ENCODE results near the gene SERPINA4. TPM values are rescaled to one million over a fixed set of nuclear protein-coding genes. Genes with fewer than 3 reads are reported as not detected.

The SERPINA4 gene
- total RNA-seq, 1 donor from 2014 or later: not detected

- Mint-ChIP-seq H3K27ac (ENCODE audit: unreplicated experiment) (no peak overlapping the region), H3K36me3 (ENCODE audit: unreplicated experiment) (no peaks in the 10 kb centered on the region), H3K4me1 (ENCODE audit: unreplicated experiment) (peaks cover 14% of the 10 kb centered on the region), H3K4me3 (ENCODE audit: unreplicated experiment) (no peak overlapping the region), H3K27me3 (ENCODE audit: unreplicated experiment) (no peaks in the 10 kb centered on the region), H3K9me3 (ENCODE audit: unreplicated experiment) (peaks cover 11% of the 10 kb centered on the region)
- no peak for TF ChIP-seq CTCF (IDR thresholded peaks at IDR 0.05)
- DNase-seq (ENCODE audit: extremely low spot score, unreplicated experiment): peak; percentile 78
Observed at GRCh38 chr14:94542811-94543440, 18.3 kb upstream of the SERPINA4 start.

- TF ChIP-seq CTCF (IDR thresholded peaks at IDR 0.05): no peak
- no peak overlapping the region for H3K4me3 Mint-ChIP-seq (ENCODE audit: unreplicated experiment)
- no peak overlapping the region for H3K27ac Mint-ChIP-seq (ENCODE audit: unreplicated experiment)
- peak; percentile 83 for DNase-seq (ENCODE audit: extremely low spot score, unreplicated experiment)
- H3K36me3 Mint-ChIP-seq (ENCODE audit: unreplicated experiment): no peaks in the 10 kb centered on the region
- H3K9me3 Mint-ChIP-seq (ENCODE audit: unreplicated experiment): peaks cover 11% of the 10 kb centered on the region
- no peaks in the 10 kb centered on the region for H3K27me3 Mint-ChIP-seq (ENCODE audit: unreplicated experiment)
- H3K4me1 Mint-ChIP-seq (ENCODE audit: unreplicated experiment): peaks cover 14% of the 10 kb centered on the region
Observed at GRCh38 chr14:94543449-94544124, 17.7 kb upstream of the SERPINA4 start.

GRCh38 chr14:94544726-94545125, 16.5 kb upstream of the SERPINA4 start:
- Mint-ChIP-seq H3K27me3 (ENCODE audit: unreplicated experiment) (no peaks in the 10 kb centered on the region), H3K36me3 (ENCODE audit: unreplicated experiment) (no peaks in the 10 kb centered on the region), H3K27ac (ENCODE audit: unreplicated experiment) (no peak overlapping the region), H3K4me1 (ENCODE audit: unreplicated experiment) (peaks cover 12% of the 10 kb centered on the region), H3K4me3 (ENCODE audit: unreplicated experiment) (no peak overlapping the region), H3K9me3 (ENCODE audit: unreplicated experiment) (peaks cover 11% of the 10 kb centered on the region)
- TF ChIP-seq CTCF (IDR thresholded peaks at IDR 0.05): no peak
- peak; percentile 46 for DNase-seq (ENCODE audit: extremely low spot score, unreplicated experiment)

- no peaks in the 10 kb centered on the region for H3K36me3 Mint-ChIP-seq (ENCODE audit: unreplicated experiment)
- no peaks in the 10 kb centered on the region for H3K27me3 Mint-ChIP-seq (ENCODE audit: unreplicated experiment)
- peak; percentile 79 for DNase-seq (ENCODE audit: extremely low spot score, unreplicated experiment)
- peaks cover 11% of the 10 kb centered on the region for H3K9me3 Mint-ChIP-seq (ENCODE audit: unreplicated experiment)
- peaks cover 7% of the 10 kb centered on the region for H3K4me1 Mint-ChIP-seq (ENCODE audit: unreplicated experiment)
- no peak overlapping the region for H3K27ac Mint-ChIP-seq (ENCODE audit: unreplicated experiment)
- TF ChIP-seq CTCF (IDR thresholded peaks at IDR 0.05): no peak
- no peak overlapping the region for H3K4me3 Mint-ChIP-seq (ENCODE audit: unreplicated experiment)
Observed at GRCh38 chr14:94545131-94545841, 16.0 kb upstream of the SERPINA4 start.

- Mint-ChIP-seq H3K9me3 (ENCODE audit: unreplicated experiment) (peaks cover 12% of the 10 kb centered on the region), H3K27me3 (ENCODE audit: unreplicated experiment) (peaks cover 12% of the 10 kb centered on the region), H3K4me1 (ENCODE audit: unreplicated experiment) (peaks cover 3% of the 10 kb centered on the region), H3K36me3 (ENCODE audit: unreplicated experiment) (no peaks in the 10 kb centered on the region), H3K27ac (ENCODE audit: unreplicated experiment) (no peak overlapping the region), H3K4me3 (ENCODE audit: unreplicated experiment) (no peak overlapping the region)
- peak; percentile 56 for DNase-seq (ENCODE audit: extremely low spot score, unreplicated experiment)
- TF ChIP-seq CTCF (IDR thresholded peaks at IDR 0.05): no peak
Observed at GRCh38 chr14:94547151-94547680, 14.0 kb upstream of the SERPINA4 start.

Measured in osteocyte (in vitro differentiated cells).